ENCODE results near the gene SMIM28.

DNA sequence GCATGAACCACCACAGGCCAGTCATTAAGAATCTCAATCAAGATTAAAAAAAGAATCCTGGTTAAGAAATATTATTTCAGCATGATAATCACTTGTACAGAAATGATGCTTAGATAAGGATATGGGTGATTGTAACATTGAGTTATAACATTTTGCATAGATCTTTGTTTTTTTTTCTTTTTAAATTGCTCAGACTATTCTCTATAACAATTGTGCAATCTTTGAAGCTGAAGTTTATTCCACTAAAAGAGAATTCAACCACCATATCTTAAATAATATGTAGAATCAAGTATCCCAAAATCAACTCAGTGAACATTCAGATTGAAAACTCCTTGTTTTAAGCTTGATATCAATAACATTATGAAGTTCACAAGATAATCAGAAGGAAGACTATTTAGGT, 663 bp upstream of the SMIM28 start:
- TF ChIP-seq POLR2A (IDR thresholded peaks at IDR 0.05), result no peak
- TF ChIP-seq, protein P1, sequence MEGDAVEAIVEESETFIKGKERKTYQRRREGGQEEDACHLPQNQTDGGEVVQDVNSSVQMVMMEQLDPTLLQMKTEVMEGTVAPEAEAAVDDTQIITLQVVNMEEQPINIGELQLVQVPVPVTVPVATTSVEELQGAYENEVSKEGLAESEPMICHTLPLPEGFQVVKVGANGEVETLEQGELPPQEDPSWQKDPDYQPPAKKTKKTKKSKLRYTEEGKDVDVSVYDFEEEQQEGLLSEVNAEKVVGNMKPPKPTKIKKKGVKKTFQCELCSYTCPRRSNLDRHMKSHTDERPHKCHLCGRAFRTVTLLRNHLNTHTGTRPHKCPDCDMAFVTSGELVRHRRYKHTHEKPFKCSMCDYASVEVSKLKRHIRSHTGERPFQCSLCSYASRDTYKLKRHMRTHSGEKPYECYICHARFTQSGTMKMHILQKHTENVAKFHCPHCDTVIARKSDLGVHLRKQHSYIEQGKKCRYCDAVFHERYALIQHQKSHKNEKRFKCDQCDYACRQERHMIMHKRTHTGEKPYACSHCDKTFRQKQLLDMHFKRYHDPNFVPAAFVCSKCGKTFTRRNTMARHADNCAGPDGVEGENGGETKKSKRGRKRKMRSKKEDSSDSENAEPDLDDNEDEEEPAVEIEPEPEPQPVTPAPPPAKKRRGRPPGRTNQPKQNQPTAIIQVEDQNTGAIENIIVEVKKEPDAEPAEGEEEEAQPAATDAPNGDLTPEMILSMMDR (IDR thresholded peaks at IDR 0.05), result no peak
- no peak for TF ChIP-seq EP300 (IDR thresholded peaks at IDR 0.05)

Data from ovary (tissue), 3 donors.